COLO668 (cell line): Measurements from ENCODE around the gene NDUFS2.

Experiments
- DNase-seq: peaks from one replicate; lab custom pipeline; 2025; ENCODE audit not compliant: unreplicated experiment; lab: John Stamatoyannopoulos, UW

Gene NDUFS2

GRCh38 chr1:161172349-161172748, 29.8 kb upstream of the NDUFS2 start:
- no peak for DNase-seq

DNA sequence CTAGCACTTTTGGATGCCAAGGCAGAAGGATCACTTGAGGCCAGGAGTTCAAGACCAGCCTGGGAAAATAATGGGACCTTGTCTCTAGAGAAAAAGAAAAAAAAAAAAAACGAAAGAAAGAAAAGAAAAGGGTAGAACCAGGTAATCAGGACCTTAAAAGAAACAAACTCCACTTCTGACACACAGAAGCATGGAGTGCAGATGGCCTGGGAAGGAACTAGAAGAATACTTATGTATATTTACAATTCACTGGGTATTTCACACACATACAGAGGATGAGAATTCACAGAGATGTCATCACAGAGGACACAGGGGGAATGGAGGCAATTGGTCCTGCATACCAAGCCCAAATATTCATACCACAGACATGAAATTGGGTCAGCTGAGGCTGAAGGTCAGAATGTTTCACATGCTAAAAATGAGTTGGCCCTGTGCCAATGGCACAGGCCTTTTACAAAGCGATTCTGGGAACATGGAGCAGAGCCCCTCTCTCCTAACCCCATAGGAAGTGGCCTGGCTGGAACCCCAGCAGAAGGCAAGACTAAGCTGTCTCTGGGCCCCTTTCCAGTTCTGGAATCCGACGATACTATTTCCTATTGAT, 29.3 kb upstream of the NDUFS2 start:
- DNase-seq: no peak

GRCh38 chr1:161173711-161174110, 28.5 kb upstream of the NDUFS2 start:
- no peak for DNase-seq

- DNase-seq: no peak
Observed at GRCh38 chr1:161174911-161175310, 27.3 kb upstream of the NDUFS2 start.

DNA sequence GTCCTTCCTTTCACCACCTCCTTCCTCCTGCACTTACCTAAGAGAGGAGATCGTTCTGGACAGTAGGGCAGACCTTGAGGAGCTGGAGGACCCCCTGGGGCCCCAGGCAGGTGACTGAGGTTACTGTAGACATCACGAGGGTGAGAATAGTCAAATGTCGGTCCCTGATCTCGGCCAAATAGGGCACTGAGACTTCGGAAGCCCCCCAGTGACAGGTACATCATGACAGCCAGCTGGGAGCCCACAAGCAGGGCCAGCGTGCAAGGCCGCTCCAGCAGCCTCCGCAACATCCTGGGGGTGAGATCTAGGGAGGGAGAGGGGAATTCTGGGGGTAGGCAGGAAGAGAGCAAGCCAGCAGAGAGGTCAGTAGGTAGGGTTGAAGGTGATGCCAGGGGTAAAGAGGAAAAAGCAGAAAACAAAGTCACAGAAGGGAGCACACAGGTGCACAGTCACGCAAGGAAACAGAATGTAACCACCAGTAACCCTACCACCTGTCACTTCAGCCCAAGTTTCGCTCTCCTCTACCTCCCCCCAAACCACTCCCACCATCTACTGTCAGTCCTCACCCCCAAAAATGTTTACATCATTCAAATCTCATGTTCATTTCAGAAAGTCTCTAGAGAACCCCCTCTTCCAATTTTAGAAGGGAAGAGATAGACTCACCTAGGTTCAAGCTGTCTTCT, 26.3 kb upstream of the NDUFS2 start:
- no peak for DNase-seq

DNA sequence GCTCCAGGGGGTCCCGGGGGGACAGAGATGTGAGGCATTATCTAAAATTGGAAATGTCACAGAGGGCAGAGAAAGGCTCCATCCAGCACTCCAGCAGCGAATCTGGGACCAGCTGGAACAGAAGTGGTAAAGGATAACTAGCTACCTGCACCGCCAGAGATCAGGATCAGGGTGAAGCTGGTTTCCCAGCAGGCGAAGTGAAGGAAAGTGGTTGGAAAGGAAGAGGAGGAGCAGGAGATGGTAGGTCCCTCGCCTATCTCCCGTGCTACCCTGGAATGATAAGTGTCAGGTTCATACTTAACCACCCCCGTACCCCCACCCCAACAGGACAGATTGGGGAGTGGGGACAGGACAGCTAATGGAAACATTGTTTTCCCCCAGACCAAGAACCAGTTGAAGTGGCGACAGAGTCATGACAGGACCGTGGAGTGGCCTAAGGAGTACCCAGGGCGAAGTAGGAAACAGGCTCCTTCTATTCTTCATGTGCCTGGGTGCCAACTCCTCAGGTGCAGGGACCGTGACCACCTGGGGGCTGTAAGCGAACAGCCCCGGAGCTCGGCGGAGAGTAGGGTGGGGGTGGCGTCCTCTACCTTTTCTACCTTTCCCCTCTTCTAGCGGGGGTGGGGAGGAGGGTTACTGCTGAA, 25.6 kb upstream of the NDUFS2 start:
- DNase-seq: no peak

- peak; percentile 94 for DNase-seq
Observed at GRCh38 chr1:161177112-161177935, 24.8 kb upstream of the NDUFS2 start, which contains the start of gene B4GALT3. Gene B4GALT3 (minus strand): TSS chr1:161177507. CDS start chr1:161176060, 1,447 bp downstream.

GRCh38 chr1:161177936-161178244, 24.3 kb upstream of the NDUFS2 start:
- DNase-seq: no peak

DNA sequence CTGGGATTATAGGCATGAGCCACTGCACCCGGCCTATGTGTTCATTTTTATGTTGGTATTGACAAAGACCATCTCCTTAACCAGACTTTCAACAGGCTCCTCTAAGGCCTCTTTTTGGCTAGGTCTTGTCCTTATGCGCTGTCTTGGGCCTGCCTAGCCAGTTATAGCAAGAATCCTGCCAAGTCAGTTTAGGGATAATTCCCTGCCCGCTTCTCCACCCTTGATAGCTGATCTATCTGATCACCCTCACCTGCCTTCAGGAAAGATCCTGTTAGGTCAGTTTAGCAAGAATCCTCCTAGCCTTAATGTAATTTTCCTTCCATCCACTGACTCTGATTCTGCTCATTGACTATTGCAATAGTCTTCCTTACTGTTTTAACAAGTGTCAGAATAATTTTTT, 22.5 kb upstream of the NDUFS2 start:
- DNase-seq: no peak

DNA sequence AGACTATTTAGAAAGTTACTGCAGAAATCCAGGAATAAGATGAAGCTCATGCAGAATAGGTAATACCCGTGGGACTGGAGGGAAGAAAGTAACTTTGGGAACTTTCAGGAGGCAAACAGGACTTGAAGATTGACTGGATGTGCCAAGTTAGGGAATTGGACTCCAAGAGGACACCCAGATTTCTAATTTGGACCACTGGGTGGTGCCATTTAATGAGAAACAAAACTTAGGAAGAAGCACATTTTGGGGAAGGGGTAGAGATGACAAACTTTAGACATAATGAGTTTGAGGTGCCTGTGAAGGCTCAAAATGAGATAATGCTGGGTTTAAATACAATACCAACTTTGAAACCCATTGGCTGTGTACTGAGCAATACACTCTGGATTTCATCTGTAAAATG, 21.5 kb upstream of the NDUFS2 start:
- no peak for DNase-seq

DNA sequence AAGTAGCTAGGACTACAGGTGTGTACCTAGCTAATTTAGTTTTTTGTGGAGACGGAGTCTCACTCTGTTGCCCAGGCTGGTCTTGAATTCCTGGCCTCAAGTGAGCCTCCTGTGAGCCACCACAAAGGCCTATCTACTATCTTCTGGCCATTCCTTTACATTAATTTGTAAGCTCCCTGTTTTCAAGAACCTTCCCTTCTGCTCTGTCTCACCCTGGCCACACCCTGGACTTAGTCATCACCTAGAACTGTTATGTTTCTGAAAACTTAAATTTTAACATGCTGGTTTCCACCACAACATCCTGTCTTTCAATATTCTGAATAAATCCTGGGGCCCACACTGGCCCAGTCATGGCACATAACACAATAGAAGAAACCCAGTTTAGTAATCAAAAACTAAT, 20.0 kb upstream of the NDUFS2 start:
- DNase-seq: no peak

- no peak for DNase-seq
Observed at GRCh38 chr1:161185282-161185682, 16.9 kb upstream of the NDUFS2 start.

DNA sequence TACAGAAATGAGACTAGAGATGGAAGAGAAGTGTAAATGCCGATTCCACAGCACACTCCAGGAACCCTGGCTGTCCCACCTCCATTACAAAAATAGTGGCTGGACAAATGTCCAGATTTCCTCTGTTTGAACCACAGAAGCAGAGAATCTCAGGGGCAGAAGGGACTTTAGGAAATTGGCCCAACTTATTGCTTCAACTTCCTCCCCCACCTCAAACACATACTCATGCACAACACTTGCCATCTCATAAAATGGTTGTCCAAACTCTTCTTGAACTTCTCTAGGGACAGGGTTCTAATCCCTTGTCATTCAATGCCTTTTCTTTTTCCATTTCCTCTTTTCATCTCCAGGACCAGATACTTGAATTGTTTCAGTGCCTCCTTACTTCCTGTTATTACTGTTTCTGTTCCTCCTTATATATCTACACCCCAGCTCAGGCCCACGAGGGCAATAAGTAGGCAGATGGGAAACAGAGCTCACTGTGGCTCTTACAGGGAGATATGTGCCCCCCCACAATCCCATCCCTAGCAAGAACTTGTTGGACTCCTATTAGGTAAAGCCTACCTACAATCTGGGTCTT, 16.3 kb upstream of the NDUFS2 start:
- no peak for DNase-seq

DNA sequence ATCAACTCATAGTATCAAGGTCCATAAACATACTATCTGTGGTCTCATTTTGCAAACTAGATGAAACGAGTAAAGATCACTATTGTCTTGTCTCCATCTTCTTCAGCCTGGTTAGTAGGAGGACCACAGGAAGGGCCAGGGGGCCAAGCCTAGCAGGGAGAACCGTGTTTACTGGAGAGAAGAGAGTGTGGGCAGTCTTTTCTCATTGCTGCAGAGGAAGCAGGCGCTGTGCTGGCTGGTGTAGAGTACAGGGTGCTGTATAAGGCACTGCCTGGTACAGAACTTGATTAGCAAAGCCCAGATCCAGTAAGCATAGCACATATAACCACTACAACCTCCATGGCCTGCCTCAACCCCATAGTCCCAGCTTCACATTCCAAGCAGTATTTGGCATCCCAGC, 14.9 kb upstream of the NDUFS2 start:
- DNase-seq: no peak

- no peak for DNase-seq
Observed at GRCh38 chr1:161188381-161188780, 13.8 kb upstream of the NDUFS2 start.

DNA sequence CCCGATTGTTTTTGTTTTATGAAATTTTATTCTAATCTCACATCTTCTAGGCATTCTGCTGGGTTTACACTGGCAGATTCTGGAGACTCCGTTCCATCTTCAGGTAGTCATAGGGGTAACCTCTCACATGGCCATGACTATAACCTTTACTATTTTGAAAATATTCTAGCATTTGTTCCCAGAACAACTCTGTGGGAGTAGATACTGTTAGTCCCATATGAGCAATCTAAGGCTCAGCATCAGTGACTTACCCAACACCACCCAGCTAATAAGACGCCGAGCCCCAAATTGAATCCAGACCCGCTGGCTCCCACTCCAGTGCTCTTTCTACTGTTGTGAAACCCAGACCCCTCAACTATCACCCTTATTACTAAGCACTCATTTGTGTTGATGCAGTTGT, 13.1 kb upstream of the NDUFS2 start:
- no peak for DNase-seq

GRCh38 chr1:161190962-161191521, 11.1 kb upstream of the NDUFS2 start:
- DNase-seq: no peak

- DNase-seq: no peak
Observed at GRCh38 chr1:161191971-161192370, 10.2 kb upstream of the NDUFS2 start.

DNA sequence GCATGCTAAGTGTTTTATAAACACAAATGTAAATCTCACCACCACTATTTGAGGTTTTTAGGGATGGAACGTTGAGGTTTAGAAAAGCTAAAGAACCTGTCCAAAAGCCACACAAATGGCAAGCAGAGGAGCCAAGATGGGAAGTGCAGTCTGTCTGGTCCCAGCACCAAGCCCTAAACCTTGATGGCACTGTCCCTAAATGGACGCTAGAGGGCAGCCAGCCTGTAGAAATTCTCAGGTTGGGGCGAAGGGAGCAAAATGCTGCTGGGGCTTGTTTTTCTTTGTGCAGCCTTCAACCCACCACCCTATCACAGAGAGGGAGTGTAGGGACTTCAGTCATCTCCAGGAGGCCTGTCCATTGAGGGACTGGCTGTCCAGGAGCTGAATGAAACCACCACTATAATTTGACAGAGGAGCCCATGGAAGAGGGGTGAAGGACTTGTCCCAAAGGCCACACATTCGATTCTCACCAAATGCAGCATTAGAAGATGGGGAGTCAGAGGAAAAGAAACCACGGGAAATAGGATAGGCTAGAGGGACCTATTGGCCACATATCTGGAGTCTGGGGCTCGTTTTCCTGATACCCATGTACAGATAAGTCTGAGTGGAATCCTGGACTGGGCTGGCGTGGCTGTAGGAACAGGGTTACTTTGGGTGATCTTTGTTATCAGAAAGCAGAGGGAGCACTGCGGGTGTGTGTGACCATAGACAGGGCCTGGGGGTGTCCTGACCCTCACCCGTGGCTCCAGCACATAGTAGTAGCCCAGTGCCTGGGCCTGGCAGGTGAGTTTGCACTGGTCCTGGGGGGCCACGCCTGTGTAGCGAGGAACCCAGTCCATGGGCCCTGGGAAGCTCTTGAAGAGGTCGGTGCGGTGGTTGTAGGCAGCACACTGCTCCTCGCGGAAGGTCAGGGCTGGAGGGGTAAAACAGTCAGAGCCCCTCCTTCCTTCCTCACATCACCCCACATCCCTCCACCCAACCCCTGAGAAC, 9.4 kb upstream of the NDUFS2 start:
- DNase-seq: peak; percentile 48
